GM12873 (cell line): ENCODE data around the gene BAG1.
A peak's percentile ranks its signal among the peaks of the same experiment; 100 is the strongest.

Source experiments
- CTCF ChIP-seq: IDR thresholded peaks from 2 replicates; pipeline ENCODE4 v1.5.1; 2012; ENCODE audit warnings: low read depth, mild to moderate bottlenecking, moderate library complexity, low read length, control low read depth; ENCODE audit not compliant: insufficient read depth; ENCODE audit errors: missing control alignments

The BAG1 gene

GRCh38 chr9:33300546-33300945 is 36.0 kb upstream of the BAG1 start:
- TF ChIP-seq CTCF, result no peak

GRCh38 chr9:33297432-33297831 is 32.9 kb upstream of the BAG1 start:
- peak; percentile 8 for TF ChIP-seq CTCF

- TF ChIP-seq CTCF, result no peak
Measured at GRCh38 chr9:33295571-33295970, 31.1 kb upstream of the BAG1 start.

- no peak for TF ChIP-seq CTCF
Measured at GRCh38 chr9:33294670-33295432, 30.3 kb upstream of the BAG1 start.

- TF ChIP-seq CTCF, result no peak
Measured at GRCh38 chr9:33293782-33294181, 29.3 kb upstream of the BAG1 start.

GRCh38 chr9:33291901-33292300 is 27.4 kb upstream of the BAG1 start:
- no peak for TF ChIP-seq CTCF

- TF ChIP-seq CTCF, result no peak
Measured at GRCh38 chr9:33291031-33291397, 26.5 kb upstream of the BAG1 start.
